Measurements from ENCODE around the gene PKIG. TPM values are rescaled to one million over a fixed set of nuclear protein-coding genes. Genes with fewer than 3 reads are reported as not detected.

PKIG gene
- total and polyA plus RNA-seq, 9 of the 15 experiments (the other 6 are each of a cell fraction or from before 2014, with no cell fraction given), result 0.13 to 7.0 (median 4.7) TPM

DNA sequence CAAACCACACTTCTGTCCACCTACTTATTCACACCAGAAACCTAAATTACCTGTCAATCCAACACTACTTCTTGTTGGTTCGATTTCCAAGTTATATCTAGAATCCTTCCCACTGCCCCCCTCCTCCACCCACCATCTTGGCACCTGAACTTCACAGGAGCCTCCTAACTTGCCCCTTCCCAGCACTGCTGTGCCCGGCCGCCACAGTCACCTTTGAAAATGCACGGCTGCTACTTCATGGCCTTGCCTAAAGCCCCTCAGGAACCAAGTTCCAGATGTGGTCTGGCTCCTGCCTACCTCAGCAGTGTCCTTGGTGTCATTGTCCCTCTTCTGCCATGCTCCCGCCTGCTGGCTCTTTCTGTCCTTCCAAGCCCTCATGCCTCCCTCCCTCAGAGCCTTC, 31.2 kb downstream of the PKIG start (continued):
- TF ChIP-seq HNRNPL (IDR thresholded peaks at IDR 0.05; ENCODE audit: low read depth, low read length) (no peak), ARHGAP35 (IDR thresholded peaks at IDR 0.05; ENCODE audit: partially characterized antibody) (no peak), ZNF707 (CRISPR knock-in tag; conservative IDR thresholded peaks at IDR 0.05) (no peak)
- TF ChIP-seq, protein P1, sequence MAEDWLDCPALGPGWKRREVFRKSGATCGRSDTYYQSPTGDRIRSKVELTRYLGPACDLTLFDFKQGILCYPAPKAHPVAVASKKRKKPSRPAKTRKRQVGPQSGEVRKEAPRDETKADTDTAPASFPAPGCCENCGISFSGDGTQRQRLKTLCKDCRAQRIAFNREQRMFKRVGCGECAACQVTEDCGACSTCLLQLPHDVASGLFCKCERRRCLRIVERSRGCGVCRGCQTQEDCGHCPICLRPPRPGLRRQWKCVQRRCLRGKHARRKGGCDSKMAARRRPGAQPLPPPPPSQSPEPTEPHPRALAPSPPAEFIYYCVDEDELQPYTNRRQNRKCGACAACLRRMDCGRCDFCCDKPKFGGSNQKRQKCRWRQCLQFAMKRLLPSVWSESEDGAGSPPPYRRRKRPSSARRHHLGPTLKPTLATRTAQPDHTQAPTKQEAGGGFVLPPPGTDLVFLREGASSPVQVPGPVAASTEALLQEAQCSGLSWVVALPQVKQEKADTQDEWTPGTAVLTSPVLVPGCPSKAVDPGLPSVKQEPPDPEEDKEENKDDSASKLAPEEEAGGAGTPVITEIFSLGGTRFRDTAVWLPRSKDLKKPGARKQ (CRISPR knock-in tag; IDR thresholded peaks at IDR 0.05), result no peak

DNA sequence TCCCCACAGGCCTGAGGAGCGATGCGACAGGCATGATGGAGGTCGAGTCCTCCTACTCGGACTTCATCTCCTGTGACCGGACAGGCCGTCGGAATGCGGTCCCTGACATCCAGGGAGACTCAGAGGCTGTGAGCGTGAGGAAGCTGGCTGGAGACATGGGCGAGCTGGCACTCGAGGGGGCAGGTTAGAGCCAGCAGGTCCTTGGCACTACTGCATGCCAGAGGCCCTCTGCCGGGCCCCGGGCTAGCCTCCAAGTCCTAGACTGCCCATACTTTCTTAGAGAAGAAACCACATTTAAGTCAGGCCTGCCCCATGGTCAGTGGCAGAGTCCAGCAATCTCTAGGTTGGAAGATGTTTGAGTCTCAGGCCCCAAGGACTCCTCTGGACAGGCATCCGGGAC, 32.1 kb downstream of the PKIG start:
- intact Hi-C loops (cut with micrococcal nuclease), result loop anchor here (5.0 kb wide), 2 partner anchors 92 to 397 kb away; partner anchors contain the start of gene SERINC3
- FAIRE-seq, result no peak
- in situ Hi-C loops (cut with MboI), result no loop called here

More for the DNA sequence above, 32.1 kb downstream of the PKIG start:
- H4K20me1 ChIP-seq (replicated peaks; ENCODE audit: control insufficient read depth, insufficient read depth, low read length), result no peaks in the 10 kb centered on the region
- BruUV-seq (replicated peaks), result no TSS peak
- H3K27me3 ChIP-seq (ENCODE audit: control insufficient read depth in 2 of 2, insufficient read depth in 2 of 2, low read length in 2 of 2), result no peaks in the 10 kb centered on the region
- H3K36me3 ChIP-seq (ENCODE audit: control insufficient read depth, insufficient read depth, low read length), result no peaks in the 10 kb centered on the region
- peak overlapping the region in 1 of 2 experiments; percentile 24; a peak in 1 of 4 replicates for H3K9ac ChIP-seq (ENCODE audit: insufficient read depth in 1 of 2, low read depth in 2 of 2, low read length in 2 of 2)
- DNase-seq (ENCODE audit: extremely low read depth in 1 of 4, low spot score in 3 of 4) (no peak), ATAC-seq (no peak)
- H3K79me2 ChIP-seq (ENCODE audit: control insufficient read depth, insufficient read depth, low read length), result no peaks in the 10 kb centered on the region
- CTCF ChIA-PET (ENCODE audit: low intra/inter-chr PET ratio), result no interaction called here
- H3K9me3 ChIP-seq (replicated peaks; ENCODE audit: control insufficient read depth, insufficient read depth, low read depth, low read length), result no peaks in the 10 kb centered on the region
- TF ChIP-seq ETS2 (tag; IDR thresholded peaks at IDR 0.05; ENCODE audit: borderline replicate concordance, poor library complexity, severe bottlenecking) (no peak), ZNF282 (CRISPR knock-in tag; IDR thresholded peaks at IDR 0.05) (no peak), ZNF23 (CRISPR knock-in tag; IDR thresholded peaks at IDR 0.05) (no peak), ADNP (tag; IDR thresholded peaks at IDR 0.05) (no peak), MAFF (IDR thresholded peaks at IDR 0.05; ENCODE audit: low read length) (no peak), XRCC3 (IDR thresholded peaks at IDR 0.05) (no peak), BMI1 (IDR thresholded peaks at IDR 0.05; ENCODE audit: low read length) (no peak), EP400 (IDR thresholded peaks at IDR 0.05) (no peak), KDM1A (IDR thresholded peaks at IDR 0.05) (no peak), MCM3 (IDR thresholded peaks at IDR 0.05) (no peak)
- TF ChIP-seq, protein P2, sequence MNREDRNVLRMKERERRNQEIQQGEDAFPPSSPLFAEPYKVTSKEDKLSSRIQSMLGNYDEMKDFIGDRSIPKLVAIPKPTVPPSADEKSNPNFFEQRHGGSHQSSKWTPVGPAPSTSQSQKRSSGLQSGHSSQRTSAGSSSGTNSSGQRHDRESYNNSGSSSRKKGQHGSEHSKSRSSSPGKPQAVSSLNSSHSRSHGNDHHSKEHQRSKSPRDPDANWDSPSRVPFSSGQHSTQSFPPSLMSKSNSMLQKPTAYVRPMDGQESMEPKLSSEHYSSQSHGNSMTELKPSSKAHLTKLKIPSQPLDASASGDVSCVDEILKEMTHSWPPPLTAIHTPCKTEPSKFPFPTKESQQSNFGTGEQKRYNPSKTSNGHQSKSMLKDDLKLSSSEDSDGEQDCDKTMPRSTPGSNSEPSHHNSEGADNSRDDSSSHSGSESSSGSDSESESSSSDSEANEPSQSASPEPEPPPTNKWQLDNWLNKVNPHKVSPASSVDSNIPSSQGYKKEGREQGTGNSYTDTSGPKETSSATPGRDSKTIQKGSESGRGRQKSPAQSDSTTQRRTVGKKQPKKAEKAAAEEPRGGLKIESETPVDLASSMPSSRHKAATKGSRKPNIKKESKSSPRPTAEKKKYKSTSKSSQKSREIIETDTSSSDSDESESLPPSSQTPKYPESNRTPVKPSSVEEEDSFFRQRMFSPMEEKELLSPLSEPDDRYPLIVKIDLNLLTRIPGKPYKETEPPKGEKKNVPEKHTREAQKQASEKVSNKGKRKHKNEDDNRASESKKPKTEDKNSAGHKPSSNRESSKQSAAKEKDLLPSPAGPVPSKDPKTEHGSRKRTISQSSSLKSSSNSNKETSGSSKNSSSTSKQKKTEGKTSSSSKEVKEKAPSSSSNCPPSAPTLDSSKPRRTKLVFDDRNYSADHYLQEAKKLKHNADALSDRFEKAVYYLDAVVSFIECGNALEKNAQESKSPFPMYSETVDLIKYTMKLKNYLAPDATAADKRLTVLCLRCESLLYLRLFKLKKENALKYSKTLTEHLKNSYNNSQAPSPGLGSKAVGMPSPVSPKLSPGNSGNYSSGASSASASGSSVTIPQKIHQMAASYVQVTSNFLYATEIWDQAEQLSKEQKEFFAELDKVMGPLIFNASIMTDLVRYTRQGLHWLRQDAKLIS (CRISPR knock-in tag; IDR thresholded peaks at IDR 0.05), result no peak
- TF ChIP-seq, protein P3, sequence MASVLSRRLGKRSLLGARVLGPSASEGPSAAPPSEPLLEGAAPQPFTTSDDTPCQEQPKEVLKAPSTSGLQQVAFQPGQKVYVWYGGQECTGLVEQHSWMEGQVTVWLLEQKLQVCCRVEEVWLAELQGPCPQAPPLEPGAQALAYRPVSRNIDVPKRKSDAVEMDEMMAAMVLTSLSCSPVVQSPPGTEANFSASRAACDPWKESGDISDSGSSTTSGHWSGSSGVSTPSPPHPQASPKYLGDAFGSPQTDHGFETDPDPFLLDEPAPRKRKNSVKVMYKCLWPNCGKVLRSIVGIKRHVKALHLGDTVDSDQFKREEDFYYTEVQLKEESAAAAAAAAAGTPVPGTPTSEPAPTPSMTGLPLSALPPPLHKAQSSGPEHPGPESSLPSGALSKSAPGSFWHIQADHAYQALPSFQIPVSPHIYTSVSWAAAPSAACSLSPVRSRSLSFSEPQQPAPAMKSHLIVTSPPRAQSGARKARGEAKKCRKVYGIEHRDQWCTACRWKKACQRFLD (CRISPR knock-in tag; IDR thresholded peaks at IDR 0.05), result no peak
- H3K4me1 ChIP-seq (replicated peaks in 1 of 2; ENCODE audit: control insufficient read depth in 2 of 2, insufficient read depth in 2 of 2, low read length in 2 of 2), result peaks cover 15 to 31% of the 10 kb centered on the region in 2 experiments; a peak in 4 of 5 replicates
- H3K27ac ChIP-seq (ENCODE audit: extremely low read depth, low read depth, low read length), result no peak overlapping the region
- no peak overlapping the region for H2AFZ ChIP-seq (ENCODE audit: low read depth, low read length)
- POLR2A ChIA-PET, result no interaction called here
- H3K9me1 ChIP-seq (ENCODE audit: control insufficient read depth, insufficient read depth, low read length), result no peaks in the 10 kb centered on the region
- H3K4me3 ChIP-seq, result no peak overlapping the region
- H3K4me2 ChIP-seq (ENCODE audit: insufficient read depth, low read length), result no peak overlapping the region
- 49% methylated on average over 14 of the region's 14 CpGs for WGBS (ENCODE audit: insufficient coverage, low coverage, missing lambda C conversion rate)

Measured in K562 (cell line).